K562 (cell line): ENCODE results near the gene LRRC74B. TPM values are rescaled to one million over a fixed set of nuclear protein-coding genes. Genes with fewer than 3 reads are reported as not detected.

Experiments used
- ARID2 ChIP-seq: fragments of 450-650 bp; IDR thresholded peaks from 2 replicates; pipeline ENCODE4 v1.6.1; 2017; ENCODE audit warnings: antibody characterized with exemption, mild to moderate bottlenecking
- ATF3 ChIP-seq, 2 experiments: fragments of 450-650 bp in 1 of 2; sonication (generic) in 1 of 2; formaldehyde crosslinking in 1 of 2; IDR thresholded peaks in 1 of 2; conservative IDR thresholded peaks in 1 of 2; 2 replicates each; pipeline versions ENCODE4 v1.6.1 to v1.8.1; 2016 to 2023; ENCODE audit warnings: mild to moderate bottlenecking in 2 of 2, moderate library complexity in 2 of 2, inconsistent platforms in 1 of 2, missing genetic modification reagents in 1 of 2
- CBX2 ChIP-seq: fragments of 200-600 bp; sonication (generic); IDR thresholded peaks from one replicate; pipeline ENCODE4 v1.6.1; 2012; ENCODE audit warnings: mild to moderate bottlenecking, low read length, inconsistent platforms; ENCODE audit not compliant: insufficient read depth, poor library complexity, severe bottlenecking
- CHD1 ChIP-seq: fragments of 200-600 bp; sonication (generic); IDR thresholded peaks from one replicate; pipeline ENCODE4 v1.6.1; 2012; ENCODE audit warnings: mild to moderate bottlenecking, moderate library complexity, low read length, inconsistent platforms
- CUX1 ChIP-seq: fragments of 200-800 bp; sonication (Bioruptor generic); IDR thresholded peaks from 2 replicates; pipeline ENCODE4 v1.6.1; 2016; ENCODE audit warnings: missing genetic modification characterization, missing compliant biosample characterization
- ETS1 ChIP-seq: conservative IDR thresholded peaks from 2 replicates; pipeline ENCODE4 v1.6.1; 2011; ENCODE audit warnings: low read depth, mild to moderate bottlenecking, low read length; ENCODE audit not compliant: control insufficient read depth
- EZH2 ChIP-seq: IDR thresholded peaks from 2 replicates; pipeline ENCODE4 v1.6.1; 2012; ENCODE audit warnings: low read depth, mild to moderate bottlenecking, inconsistent platforms, low read length, borderline replicate concordance
- HMGXB4 ChIP-seq: sonication (generic); formaldehyde crosslinking; IDR thresholded peaks from 2 replicates; pipeline ENCODE4 v1.8.1; 2023; ENCODE audit warnings: mild to moderate bottlenecking, missing genetic modification reagents
- KDM1A ChIP-seq, 2 experiments: fragments of 450-650 bp; IDR thresholded peaks; 2 replicates each; pipeline ENCODE4 v1.6.1; 2016; ENCODE audit warnings: mild to moderate bottlenecking in 2 of 2
- KLF16 ChIP-seq: IDR thresholded peaks from 2 replicates; pipeline ENCODE4 v1.6.1; 2016; ENCODE audit warnings: antibody characterized with exemption
- MEF2D ChIP-seq: conservative IDR thresholded peaks from 2 replicates; pipeline ENCODE4 v1.6.1; 2016; ENCODE audit warnings: low read depth, missing genetic modification characterization, missing compliant biosample characterization
- NR2C1 ChIP-seq, 2 experiments: fragments of 450-650 bp; IDR thresholded peaks; 2 replicates each; pipeline ENCODE4 v1.6.1; 2017; ENCODE audit warnings: mild to moderate bottlenecking in 2 of 2, antibody characterized with exemption in 1 of 2, inconsistent platforms in 1 of 2, missing compliant biosample characterization in 1 of 2, missing genetic modification characterization in 1 of 2
- STAT5B ChIP-seq: fragments of 250-450 bp; sonication (Bioruptor Pico); IDR thresholded peaks from 2 replicates; pipeline ENCODE4 v1.8.0; 2021; ENCODE audit warnings: mild to moderate bottlenecking, inconsistent platforms
- TCF7L2 ChIP-seq: fragments of 150-350 bp; IDR thresholded peaks from 2 replicates; pipeline ENCODE4 v1.6.1; 2016; ENCODE audit warnings: low read depth, mild to moderate bottlenecking, low read length, moderate library complexity
- ZNF134 ChIP-seq: fragments of 250-450 bp; sonication (Bioruptor Pico); conservative IDR thresholded peaks from 2 replicates; pipeline ENCODE4 v1.4.0; 2020
- ZNF431 ChIP-seq: sonication (generic); formaldehyde crosslinking; IDR thresholded peaks from 2 replicates; pipeline ENCODE4 v1.8.0; 2022; ENCODE audit warnings: mild to moderate bottlenecking, missing genetic modification reagents
- polyA plus RNA-seq, 8 experiments: library from polyadenylated mRNA; depleted of rRNA in 4 of 8; stranded (reverse) in 5 of 8; unstranded in 3 of 8; fragments of >200 nt; fragmentation: Nextera tagmentation in 2 of 8; fragmentation: Illumina TruSeq in 1 of 8; extraction: Ambion mirVana in 2 of 8; extraction: Trizol in 1 of 8; gene quantifications; 2 replicates each; pipeline versions ENCODE4 v1.2.1 to v1.2.3, GENCODE V29; 2011 to 2014; ENCODE audit warnings: inconsistent platforms in 1 of 8, missing spikeins in 1 of 8
- total RNA-seq, 7 experiments: library from RNA; depleted of rRNA in 6 of 7; stranded (reverse); fragments of >200 nt in 6 of 7; fragmentation: Illumina TruSeq in 2 of 7; extraction: Trizol in 2 of 7; gene quantifications; 2 replicates each; pipeline versions ENCODE4 v1.2.1 to v1.2.3, GENCODE V29; 2011 to 2021; ENCODE audit warnings: low replicate concordance in 1 of 7

LRRC74B gene
- total and polyA plus RNA-seq, 9 of the 15 experiments (the other 6 are each of a cell fraction or from before 2014, with no cell fraction given): not detected

GRCh38 chr22:21009638-21010425 is 35.9 kb upstream of the LRRC74B start (continued):
- TF ChIP-seq ETS1: no peak
- no peak for TF ChIP-seq ATF3 (IDR thresholded peaks at IDR 0.05)
- peak; percentile 76; the same call in 1 of the 2 replicates for TF ChIP-seq ATF3 (CRISPR knock-in tag; conservative IDR thresholded peaks at IDR 0.05)
- TF ChIP-seq CUX1 (CRISPR knock-in tag): no peak
- TF ChIP-seq KLF16: no peak
- TF ChIP-seq ZNF431: no peak
- TF ChIP-seq ARID2: no peak
- peak; percentile 95; the same call in 1 of the 2 replicates for TF ChIP-seq HMGXB4 (CRISPR knock-in tag)
- TF ChIP-seq TCF7L2: 0 out of 2 replicates have a peak, but pooled peaks have one; percentile 37
- TF ChIP-seq KDM1A (IDR thresholded peaks at IDR 0.05): no peak
- TF ChIP-seq EZH2: no peak
- no peak for TF ChIP-seq CHD1
- no peak for TF ChIP-seq CBX2
- TF ChIP-seq MEF2D (tag): peak; percentile 60
- no peak for TF ChIP-seq ZNF134
- no peak for TF ChIP-seq NR2C1 (IDR thresholded peaks at IDR 0.05)
- no peak for TF ChIP-seq NR2C1 (tag; IDR thresholded peaks at IDR 0.05)
- no peak for TF ChIP-seq STAT5B (CRISPR knock-in tag)
